ENCODE data around the gene TMPRSS6.

GRCh38 chr22:37070334-37070733 lies 39.2 kb downstream of the TMPRSS6 start:
- TF ChIP-seq, protein P1, sequence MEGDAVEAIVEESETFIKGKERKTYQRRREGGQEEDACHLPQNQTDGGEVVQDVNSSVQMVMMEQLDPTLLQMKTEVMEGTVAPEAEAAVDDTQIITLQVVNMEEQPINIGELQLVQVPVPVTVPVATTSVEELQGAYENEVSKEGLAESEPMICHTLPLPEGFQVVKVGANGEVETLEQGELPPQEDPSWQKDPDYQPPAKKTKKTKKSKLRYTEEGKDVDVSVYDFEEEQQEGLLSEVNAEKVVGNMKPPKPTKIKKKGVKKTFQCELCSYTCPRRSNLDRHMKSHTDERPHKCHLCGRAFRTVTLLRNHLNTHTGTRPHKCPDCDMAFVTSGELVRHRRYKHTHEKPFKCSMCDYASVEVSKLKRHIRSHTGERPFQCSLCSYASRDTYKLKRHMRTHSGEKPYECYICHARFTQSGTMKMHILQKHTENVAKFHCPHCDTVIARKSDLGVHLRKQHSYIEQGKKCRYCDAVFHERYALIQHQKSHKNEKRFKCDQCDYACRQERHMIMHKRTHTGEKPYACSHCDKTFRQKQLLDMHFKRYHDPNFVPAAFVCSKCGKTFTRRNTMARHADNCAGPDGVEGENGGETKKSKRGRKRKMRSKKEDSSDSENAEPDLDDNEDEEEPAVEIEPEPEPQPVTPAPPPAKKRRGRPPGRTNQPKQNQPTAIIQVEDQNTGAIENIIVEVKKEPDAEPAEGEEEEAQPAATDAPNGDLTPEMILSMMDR (IDR thresholded peaks at IDR 0.05; ENCODE audit: low read length), result no peak
- TF ChIP-seq EZH2 (IDR thresholded peaks at IDR 0.05; ENCODE audit: borderline replicate concordance, low read length), result no peak
